DOHH2 (cell line): ENCODE results near the gene PRRC1.

ENCODE experiments used
- H3F3A ChIP-seq: fragments of 200-600 bp; sonication (generic), shearing (Covaris generic); 2 replicates; pipeline ENCODE4 v1.6.0; 2016; ENCODE audit warnings: antibody characterized with exemption, mild to moderate bottlenecking; ENCODE audit not compliant: control insufficient read depth, insufficient read depth
- H3K27ac ChIP-seq: fragments of 200-600 bp; sonication (generic); 2 replicates; pipeline ENCODE4 v1.5.1; 2014; ENCODE audit warnings: low read depth, mild to moderate bottlenecking, low read length, moderate library complexity
- H3K27me3 ChIP-seq: fragments of 200-600 bp; sonication (generic); 2 replicates; pipeline ENCODE4 v1.6.1; 2014; ENCODE audit warnings: mild to moderate bottlenecking, low read length, mixed read lengths; ENCODE audit not compliant: control insufficient read depth
- H3K36me3 ChIP-seq: fragments of 200-600 bp; sonication (generic); 2 replicates; pipeline ENCODE4 v1.6.1; 2014; ENCODE audit warnings: mild to moderate bottlenecking, low read length, moderate library complexity, mixed read lengths; ENCODE audit not compliant: control insufficient read depth
- H3K4me1 ChIP-seq: fragments of 200-600 bp; sonication (generic); 2 replicates; pipeline ENCODE4 v1.6.1; 2014; ENCODE audit warnings: mild to moderate bottlenecking, low read length, mixed read lengths; ENCODE audit not compliant: control insufficient read depth
- H3K4me2 ChIP-seq: fragments of 200-600 bp; sonication (generic); 2 replicates; pipeline ENCODE4 v1.6.0; 2014; ENCODE audit warnings: mild to moderate bottlenecking, low read length, moderate library complexity
- H3K4me3 ChIP-seq: fragments of 200-600 bp; sonication (generic); 2 replicates; pipeline ENCODE4 v1.5.1; 2014; ENCODE audit warnings: mild to moderate bottlenecking, low read length, mixed read lengths
- H3K79me2 ChIP-seq: fragments of 200-600 bp; sonication (generic); 2 replicates; pipeline ENCODE4 v1.6.1; 2014; ENCODE audit warnings: mild to moderate bottlenecking, low read length, mixed read lengths; ENCODE audit not compliant: control insufficient read depth
- H3K9me2 ChIP-seq: fragments of 200-600 bp; sonication (generic); replicated peaks from 2 replicates; pipeline ENCODE4 v1.6.1; 2014; ENCODE audit warnings: mild to moderate bottlenecking, low read length, mixed read lengths; ENCODE audit not compliant: control insufficient read depth
- H3K9me3 ChIP-seq: fragments of 200-600 bp; sonication (generic); 2 replicates; pipeline ENCODE4 v1.6.1; 2014; ENCODE audit warnings: antibody characterized with exemption, low read length, mixed read lengths; ENCODE audit not compliant: control insufficient read depth, insufficient read depth
- H4K20me1 ChIP-seq: fragments of 200-600 bp; sonication (generic); 2 replicates; pipeline ENCODE4 v1.6.0; 2014; ENCODE audit warnings: low read depth, mild to moderate bottlenecking, antibody characterized with exemption, low read length, moderate library complexity; ENCODE audit not compliant: control insufficient read depth, insufficient read depth
- EZH2phosphoT487 ChIP-seq: fragments of 200-600 bp; sonication (generic); IDR thresholded peaks from 2 replicates; pipeline ENCODE4 v1.6.1; 2017; ENCODE audit warnings: borderline replicate concordance, mild to moderate bottlenecking, antibody characterized with exemption, low read length, moderate library complexity, mixed read lengths
- TF ChIP-seq, protein P1 (sequence below): fragments of 200-600 bp; sonication (generic); IDR thresholded peaks from one replicate; pipeline ENCODE4 v1.5.1; 2014; ENCODE audit warnings: antibody characterized with exemption, mild to moderate bottlenecking, low read depth, low read length; ENCODE audit not compliant: poor library complexity, severe bottlenecking

The PRRC1 gene

GRCh38 chr5:127586066-127586770 lies 68.8 kb downstream of the PRRC1 start:
- H3K9me3 ChIP-seq = no peaks in the 10 kb centered on the region
- H4K20me1 ChIP-seq = no peaks in the 10 kb centered on the region
- no peaks in the 10 kb centered on the region for H3K79me2 ChIP-seq
- H3K27ac ChIP-seq = peak overlapping the region; percentile 39
- no peaks in the 10 kb centered on the region for H3F3A ChIP-seq
- peak overlapping the region; percentile 56 for H3K4me2 ChIP-seq
- peak overlapping the region; percentile 44; the same call in 1 of the 2 replicates for H3K4me3 ChIP-seq
- no peaks in the 10 kb centered on the region for H3K9me2 ChIP-seq
- no peaks in the 10 kb centered on the region for H3K27me3 ChIP-seq
- no peaks in the 10 kb centered on the region for H3K36me3 ChIP-seq
- peaks cover 17% of the 10 kb centered on the region for H3K4me1 ChIP-seq
- TF ChIP-seq EZH2phosphoT487 = no peak
- TF ChIP-seq, protein P1, sequence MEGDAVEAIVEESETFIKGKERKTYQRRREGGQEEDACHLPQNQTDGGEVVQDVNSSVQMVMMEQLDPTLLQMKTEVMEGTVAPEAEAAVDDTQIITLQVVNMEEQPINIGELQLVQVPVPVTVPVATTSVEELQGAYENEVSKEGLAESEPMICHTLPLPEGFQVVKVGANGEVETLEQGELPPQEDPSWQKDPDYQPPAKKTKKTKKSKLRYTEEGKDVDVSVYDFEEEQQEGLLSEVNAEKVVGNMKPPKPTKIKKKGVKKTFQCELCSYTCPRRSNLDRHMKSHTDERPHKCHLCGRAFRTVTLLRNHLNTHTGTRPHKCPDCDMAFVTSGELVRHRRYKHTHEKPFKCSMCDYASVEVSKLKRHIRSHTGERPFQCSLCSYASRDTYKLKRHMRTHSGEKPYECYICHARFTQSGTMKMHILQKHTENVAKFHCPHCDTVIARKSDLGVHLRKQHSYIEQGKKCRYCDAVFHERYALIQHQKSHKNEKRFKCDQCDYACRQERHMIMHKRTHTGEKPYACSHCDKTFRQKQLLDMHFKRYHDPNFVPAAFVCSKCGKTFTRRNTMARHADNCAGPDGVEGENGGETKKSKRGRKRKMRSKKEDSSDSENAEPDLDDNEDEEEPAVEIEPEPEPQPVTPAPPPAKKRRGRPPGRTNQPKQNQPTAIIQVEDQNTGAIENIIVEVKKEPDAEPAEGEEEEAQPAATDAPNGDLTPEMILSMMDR = no peak

DNA sequence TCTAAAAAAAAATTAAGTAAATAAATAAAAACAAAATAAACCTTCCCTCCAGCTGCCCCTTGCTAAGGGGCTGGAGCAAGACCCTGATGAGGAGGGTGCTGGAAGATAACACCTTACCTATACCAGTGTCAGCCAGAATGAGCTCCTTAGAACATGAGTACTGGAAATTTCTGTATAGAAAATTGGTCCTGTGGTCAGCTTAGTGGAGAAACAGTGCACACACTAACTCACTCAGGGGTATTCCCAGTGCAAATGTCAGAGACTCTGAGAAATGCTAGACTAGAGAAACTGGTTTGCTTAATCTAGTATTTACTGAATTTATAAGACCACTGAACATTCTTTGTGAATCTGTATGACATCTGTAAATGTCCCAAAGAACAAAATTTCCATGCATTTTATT lies 69.4 kb downstream of the PRRC1 start:
- Histone ChIP-seq H3K9me3 (no peaks in the 10 kb centered on the region), H3K4me3 (no peak overlapping the region), H3K4me2 (no peak overlapping the region), H3K36me3 (no peaks in the 10 kb centered on the region), H4K20me1 (no peaks in the 10 kb centered on the region), H3K27ac (no peak overlapping the region), H3F3A (no peaks in the 10 kb centered on the region), H3K79me2 (no peaks in the 10 kb centered on the region), H3K4me1 (peaks cover 17% of the 10 kb centered on the region), H3K9me2 (no peaks in the 10 kb centered on the region), H3K27me3 (no peaks in the 10 kb centered on the region)
- TF ChIP-seq, protein P1 = no peak
- TF ChIP-seq EZH2phosphoT487 = no peak

DNA sequence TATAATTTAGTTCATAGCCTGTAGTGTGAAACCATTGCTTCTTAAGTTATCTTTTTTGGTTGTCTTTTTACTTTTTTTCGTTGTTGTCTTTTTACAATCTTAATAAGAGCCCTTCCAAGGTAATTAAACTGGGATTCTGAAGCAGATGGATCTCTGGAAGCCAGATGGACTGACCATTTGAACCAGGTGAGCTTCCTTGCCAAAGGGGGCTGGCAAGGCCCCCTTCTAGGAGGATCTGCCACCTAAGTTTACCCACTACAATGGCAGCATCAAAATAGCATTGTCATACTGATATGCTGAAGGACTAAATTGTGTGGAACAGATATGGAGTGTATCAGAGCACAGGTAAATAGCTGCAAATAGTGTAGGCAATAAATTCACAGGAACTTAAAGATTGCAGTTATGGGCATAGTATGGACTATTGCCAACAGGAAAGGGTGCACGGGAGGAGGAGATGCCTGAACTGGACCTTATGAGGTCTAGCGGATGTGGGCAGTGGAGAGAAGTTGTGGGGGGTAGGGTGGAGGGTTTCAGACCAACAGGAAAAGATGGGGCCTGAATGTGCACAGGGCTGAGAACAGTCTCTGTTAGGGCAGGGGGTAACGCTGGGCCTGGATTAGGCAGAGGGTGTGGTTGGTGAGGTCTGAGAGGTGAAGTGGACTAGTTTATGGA lies 69.9 kb downstream of the PRRC1 start:
- Histone ChIP-seq H3K4me2 (no peak overlapping the region), H3F3A (no peaks in the 10 kb centered on the region), H3K36me3 (no peaks in the 10 kb centered on the region), H3K4me1 (peaks cover 17% of the 10 kb centered on the region), H4K20me1 (no peaks in the 10 kb centered on the region), H3K4me3 (no peak overlapping the region), H3K9me3 (no peaks in the 10 kb centered on the region), H3K27me3 (no peaks in the 10 kb centered on the region), H3K27ac (no peak overlapping the region), H3K9me2 (no peaks in the 10 kb centered on the region), H3K79me2 (no peaks in the 10 kb centered on the region)
- TF ChIP-seq, protein P1 = no peak
- no peak for TF ChIP-seq EZH2phosphoT487
